ENCODE results near the gene CPEB3. TPM values are rescaled to one million over a fixed set of nuclear protein-coding genes. Genes with fewer than 3 reads are reported as not detected.

CPEB3 gene
- total RNA-seq, 1 experiment from 2014 or later = 3.4 TPM

DNA sequence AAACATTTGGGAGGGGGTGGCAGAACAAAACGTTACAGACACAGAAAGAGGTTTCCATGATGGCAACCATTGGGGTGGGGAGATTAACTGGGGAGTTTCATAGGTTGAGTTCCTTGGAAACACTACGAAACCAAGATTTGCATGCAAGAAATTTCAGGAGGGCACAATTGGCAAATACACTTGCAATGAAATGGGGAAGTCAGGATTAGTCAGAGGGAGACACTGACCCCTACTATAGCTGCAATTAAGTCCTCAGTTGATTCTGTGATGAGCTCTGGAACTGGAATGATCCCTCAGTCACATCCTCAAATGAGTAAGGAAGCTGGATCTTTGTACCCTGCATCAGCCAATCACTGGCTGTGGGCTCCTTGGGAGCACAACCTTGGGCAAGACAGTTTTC is 22.1 kb downstream of the CPEB3 start:
- no peak for DNase-seq (ENCODE audit: extremely low read depth, low read depth)

DNA sequence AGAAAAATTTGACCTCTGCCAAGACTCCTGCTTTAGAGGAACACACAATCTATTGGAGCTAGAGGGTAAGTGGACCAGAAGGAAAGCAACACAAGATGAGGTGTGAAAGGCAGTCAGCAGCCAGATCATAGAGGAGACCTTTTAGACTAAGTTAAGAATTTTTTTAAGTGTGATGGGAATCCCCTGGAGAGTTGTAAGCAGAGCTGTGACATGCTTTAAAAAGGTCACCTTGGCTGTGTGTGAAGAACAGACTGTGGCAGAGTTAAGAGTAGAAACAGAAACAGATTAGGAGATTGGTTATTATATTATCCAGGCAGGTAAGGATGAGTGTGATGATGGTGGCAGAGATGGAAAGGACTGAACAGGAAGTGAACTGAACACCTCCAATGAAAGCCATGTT is 23.5 kb downstream of the CPEB3 start:
- no peak for DNase-seq (ENCODE audit: extremely low read depth, low read depth)

DNA sequence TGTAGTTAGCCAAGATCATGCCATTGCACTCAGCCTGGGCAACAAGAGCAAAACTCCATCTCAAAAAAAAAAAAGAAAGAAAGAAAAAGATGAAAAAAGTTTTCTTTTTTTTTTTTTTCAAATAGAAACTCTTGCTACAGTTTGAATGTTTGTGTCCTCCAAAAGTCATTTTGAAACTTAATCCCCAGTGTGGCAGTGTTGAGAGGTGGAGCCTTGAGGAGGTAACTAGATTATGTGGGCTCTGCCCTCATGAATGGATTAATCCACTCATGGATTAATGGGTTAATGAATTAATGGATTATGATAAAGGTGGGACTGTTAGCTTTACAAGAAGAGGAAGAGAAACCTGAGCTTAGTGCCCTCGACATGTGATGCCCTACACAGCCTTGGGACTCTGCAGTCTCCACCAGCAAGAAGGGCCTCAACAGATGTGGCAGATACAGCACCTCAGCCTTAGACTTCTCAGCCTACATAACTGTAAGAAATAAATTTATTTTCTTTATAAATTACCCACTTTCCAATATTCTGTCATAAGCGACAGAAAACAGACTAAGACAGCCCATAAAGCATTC is 25.1 kb downstream of the CPEB3 start:
- DNase-seq (ENCODE audit: extremely low read depth, low read depth) = no peak

DNA sequence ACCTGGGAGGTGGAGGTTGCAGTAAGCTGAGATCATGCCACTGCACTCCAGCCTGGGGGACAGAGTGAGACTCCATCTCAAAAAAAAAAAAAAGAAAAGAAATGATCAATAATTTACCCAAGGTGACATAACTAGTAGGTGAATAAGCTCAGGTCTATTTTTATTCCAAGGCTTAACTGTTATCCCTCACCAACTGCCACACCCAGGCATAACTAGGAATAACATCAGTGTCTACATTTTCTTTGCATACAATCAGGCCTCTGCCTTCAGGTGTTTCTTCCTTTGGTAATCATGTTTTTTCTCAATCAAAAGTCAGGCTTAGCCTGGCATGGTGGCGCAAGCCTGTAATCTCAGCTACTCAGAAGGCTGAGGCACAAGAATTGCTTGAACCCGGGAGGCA is 26.6 kb downstream of the CPEB3 start:
- DNase-seq (ENCODE audit: extremely low read depth, low read depth) = no peak

DNA sequence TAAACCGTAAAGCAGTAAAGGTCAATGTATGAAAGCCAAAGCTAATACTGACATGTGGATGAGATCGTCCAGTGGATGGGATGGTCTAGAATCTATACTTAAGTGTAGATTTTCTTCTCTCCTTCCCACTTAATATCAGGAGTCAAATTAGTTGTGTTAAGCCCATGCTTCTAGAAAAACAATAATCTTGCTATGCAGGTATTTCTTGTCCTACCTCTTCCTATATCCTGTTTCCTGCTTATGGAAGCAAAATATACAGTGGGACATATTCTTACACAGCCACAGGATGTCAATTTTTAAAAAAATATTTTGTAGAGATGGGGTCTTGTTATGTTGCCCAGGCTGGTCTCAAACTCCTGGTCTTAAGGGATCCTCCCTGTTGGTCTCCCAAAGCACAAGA is 27.5 kb downstream of the CPEB3 start:
- DNase-seq (ENCODE audit: extremely low read depth, low read depth) = no peak

- no peak for DNase-seq (ENCODE audit: extremely low read depth, low read depth)
Observed at GRCh38 chr10:92248566-92248965, 42.3 kb downstream of the CPEB3 start.

- no peak for DNase-seq (ENCODE audit: extremely low read depth, low read depth)
Observed at GRCh38 chr10:92244796-92245195, 46.1 kb downstream of the CPEB3 start.

- DNase-seq (ENCODE audit: extremely low read depth, low read depth) = peak; percentile 43
Observed at GRCh38 chr10:92242910-92243671, 47.8 kb downstream of the CPEB3 start.

- no peak for DNase-seq (ENCODE audit: extremely low read depth, low read depth)
Observed at GRCh38 chr10:92242380-92242779, 48.5 kb downstream of the CPEB3 start.

DNA sequence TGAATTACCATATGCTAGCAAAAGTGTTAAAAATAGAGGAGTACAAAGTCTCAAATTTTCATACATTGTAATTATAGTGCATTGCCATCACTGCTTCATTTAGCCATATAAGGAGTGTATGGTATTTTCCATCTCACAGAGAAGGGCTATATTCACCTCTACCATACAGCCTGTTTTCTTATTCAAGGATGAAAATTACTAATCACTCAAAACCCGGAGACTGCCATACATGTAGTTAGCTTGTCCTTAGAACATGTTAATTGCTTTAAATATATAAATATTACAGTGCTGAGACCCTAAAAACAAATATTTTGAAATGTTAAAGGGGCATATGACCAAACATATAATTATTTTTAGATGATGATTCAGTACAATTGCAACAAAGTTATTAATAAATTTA is 49.4 kb downstream of the CPEB3 start:
- DNase-seq (ENCODE audit: extremely low read depth, low read depth) = no peak

GRCh38 chr10:92241158-92241500 is 49.7 kb downstream of the CPEB3 start:
- DNase-seq (ENCODE audit: extremely low read depth, low read depth) = no peak

- peak; percentile 67 for DNase-seq (ENCODE audit: extremely low read depth, low read depth)
Observed at GRCh38 chr10:92240289-92241157, 50.4 kb downstream of the CPEB3 start.

GRCh38 chr10:92239600-92240288 is 51.1 kb downstream of the CPEB3 start:
- no peak for DNase-seq (ENCODE audit: extremely low read depth, low read depth)

- DNase-seq (ENCODE audit: extremely low read depth, low read depth) = no peak
Observed at GRCh38 chr10:92239151-92239599, 51.7 kb downstream of the CPEB3 start.

- DNase-seq (ENCODE audit: extremely low read depth, low read depth) = peak; percentile 95
Observed at GRCh38 chr10:92238586-92239098, 52.2 kb downstream of the CPEB3 start.

DNA sequence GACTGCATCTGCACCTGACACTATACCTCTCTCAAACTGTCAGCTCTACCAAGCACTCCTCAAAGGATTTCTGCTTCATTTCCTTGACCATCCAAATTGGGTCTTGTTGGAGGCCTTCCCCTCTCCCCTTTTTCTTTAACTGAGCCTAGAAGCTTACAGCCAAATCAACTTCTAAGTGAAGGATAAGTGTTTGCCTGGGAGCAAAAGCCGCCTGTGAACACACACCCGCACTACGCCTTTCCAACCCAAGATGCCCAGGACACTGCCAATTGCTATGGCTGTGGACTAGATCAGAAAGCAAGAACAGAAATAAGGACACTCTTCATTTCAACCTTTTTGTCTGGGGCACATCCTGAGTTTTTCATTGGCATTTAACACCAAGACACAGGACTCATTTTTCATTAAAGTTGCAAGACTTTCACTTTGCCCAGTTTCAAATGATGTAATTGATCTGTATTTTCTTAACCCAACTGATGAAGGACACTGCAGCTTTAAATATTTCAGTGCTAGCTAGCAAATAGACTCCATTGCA is 52.8 kb downstream of the CPEB3 start:
- DNase-seq (ENCODE audit: extremely low read depth, low read depth) = no peak

GRCh38 chr10:92231196-92231595 is 59.7 kb downstream of the CPEB3 start:
- DNase-seq (ENCODE audit: extremely low read depth, low read depth) = no peak

DNA sequence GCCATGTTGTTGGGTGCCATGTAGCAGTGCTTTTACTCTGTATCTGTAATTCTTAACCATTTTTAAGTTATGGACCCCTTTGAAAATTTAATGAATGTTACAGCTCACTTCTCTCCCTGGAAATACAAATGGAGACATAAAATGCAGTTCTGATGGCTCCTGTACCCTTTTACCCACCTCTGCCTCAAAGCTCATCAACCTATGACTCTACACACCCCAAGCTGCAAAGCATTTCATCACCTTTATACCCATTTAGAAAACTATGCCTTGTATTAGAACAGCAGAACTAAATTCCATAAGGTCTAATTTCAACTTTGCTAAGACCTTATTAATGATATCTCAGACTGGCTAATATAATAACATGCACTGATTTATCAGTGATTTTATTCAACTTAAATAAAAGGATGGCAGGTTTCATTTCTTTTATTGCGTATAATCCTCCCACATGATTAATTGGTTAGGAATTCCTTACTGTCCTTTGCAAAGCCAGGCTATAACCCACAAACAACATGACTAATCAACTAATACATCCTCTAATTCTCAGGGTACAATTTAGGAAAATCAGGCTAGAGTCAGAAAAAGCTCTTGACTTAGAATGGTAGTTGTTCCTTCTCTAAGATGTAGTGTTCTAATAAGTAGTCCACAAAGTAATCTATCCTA is 68.1 kb downstream of the CPEB3 start:
- DNase-seq (ENCODE audit: extremely low read depth, low read depth) = no peak

DNA sequence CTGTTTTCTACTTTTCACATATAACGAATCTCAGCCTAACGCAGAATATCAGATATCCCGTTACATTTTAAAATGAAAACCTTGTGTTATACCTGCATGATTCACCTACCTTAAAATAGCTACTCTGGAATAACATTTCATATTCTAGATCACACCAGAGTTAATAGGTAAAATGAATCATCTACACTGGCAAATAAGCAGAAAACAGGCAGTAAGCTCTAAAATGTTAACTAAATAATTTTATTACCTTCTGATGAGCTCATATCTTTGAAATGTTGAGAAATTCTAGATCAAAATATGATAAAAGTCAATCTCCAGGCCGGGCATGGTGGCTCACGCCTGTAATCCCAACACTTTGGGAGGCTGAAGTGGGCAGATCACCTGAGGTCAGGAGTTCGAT is 71.3 kb downstream of the CPEB3 start:
- DNase-seq (ENCODE audit: extremely low read depth, low read depth) = no peak

DNA sequence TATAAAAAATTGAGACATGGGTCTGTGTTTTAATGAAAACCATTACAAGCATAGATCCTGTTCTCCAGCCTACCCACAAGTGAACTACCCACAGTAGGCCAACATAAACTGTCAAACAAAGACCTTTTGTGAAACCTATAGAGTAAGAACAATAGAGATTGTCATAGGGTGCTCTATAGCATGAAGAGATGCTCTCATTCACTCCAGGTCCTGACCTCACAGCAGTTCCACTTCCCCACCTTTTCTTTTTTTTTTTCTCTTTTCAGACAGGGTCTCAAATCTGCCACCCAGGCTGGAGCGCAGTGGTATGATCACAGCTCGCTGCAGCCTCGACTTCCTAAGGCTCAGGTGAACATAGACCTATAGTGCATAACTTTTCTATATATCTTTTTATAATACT is 72.3 kb downstream of the CPEB3 start:
- no peak for DNase-seq (ENCODE audit: extremely low read depth, low read depth)

Measured in NCI-H460 (cell line).